GM18517 (cell line): ENCODE data around the gene SWT1.

Experiments used
- ATAC-seq: cut with Tn5 transposase; IDR thresholded peaks from one replicate; pipeline ENCODE4 v1.9.1; 2021; ENCODE audit warnings: mild to moderate bottlenecking, moderate library complexity; ENCODE audit not compliant: unreplicated experiment

Gene SWT1

GRCh38 chr1:185156854-185157598, at the start of gene SWT1, which contains the start of gene TRMT1L:
Gene SWT1 (plus strand): TSS chr1:185157167. CDS start chr1:185160842, 3,675 bp downstream.
Gene TRMT1L (minus strand): TSS chr1:185156953. CDS start chr1:185156712, 241 bp downstream.
- ATAC-seq, result peak; percentile 93

GRCh38 chr1:185108321-185108720, 48.6 kb upstream of the SWT1 start:
- no peak for ATAC-seq

- ATAC-seq, result no peak
Observed at GRCh38 chr1:185110145-185110544, 46.8 kb upstream of the SWT1 start.

- no peak for ATAC-seq
Observed at GRCh38 chr1:185111873-185112272, 45.1 kb upstream of the SWT1 start.

- no peak for ATAC-seq
Observed at GRCh38 chr1:185112356-185112755, 44.6 kb upstream of the SWT1 start.

GRCh38 chr1:185129708-185130107, 27.3 kb upstream of the SWT1 start:
- no peak for ATAC-seq

- ATAC-seq, result no peak
Observed at GRCh38 chr1:185132534-185132933, 24.4 kb upstream of the SWT1 start.

GRCh38 chr1:185137896-185138545, 18.9 kb upstream of the SWT1 start:
- no peak for ATAC-seq

- no peak for ATAC-seq
Observed at GRCh38 chr1:185139246-185139645, 17.7 kb upstream of the SWT1 start.

GRCh38 chr1:185144233-185144632, 12.7 kb upstream of the SWT1 start:
- ATAC-seq, result no peak

- ATAC-seq, result no peak
Observed at GRCh38 chr1:185151215-185151614, 5.8 kb upstream of the SWT1 start.

GRCh38 chr1:185152187-185152767, 4.7 kb upstream of the SWT1 start:
- no peak for ATAC-seq

- ATAC-seq, result no peak
Observed at GRCh38 chr1:185154912-185155513, 2.0 kb upstream of the SWT1 start.

GRCh38 chr1:185155600-185156287, 1.2 kb upstream of the SWT1 start:
- ATAC-seq, result no peak

- ATAC-seq, result peak; percentile 35
Observed at GRCh38 chr1:185156288-185156853, 596 bp upstream of the SWT1 start.

GRCh38 chr1:185157599-185158412, 839 bp downstream of the SWT1 start:
- ATAC-seq, result no peak

GRCh38 chr1:185158800-185159199, 1.8 kb downstream of the SWT1 start:
- ATAC-seq, result no peak

- no peak for ATAC-seq
Observed at GRCh38 chr1:185159966-185160365, 3.0 kb downstream of the SWT1 start.

GRCh38 chr1:185162491-185162890, 5.5 kb downstream of the SWT1 start:
- no peak for ATAC-seq

- ATAC-seq, result no peak
Observed at GRCh38 chr1:185166106-185166505, 9.1 kb downstream of the SWT1 start.
